SJSA1 (cell line): ENCODE data around the gene BMPER. TPM values are rescaled to one million over a fixed set of nuclear protein-coding genes. Genes with fewer than 3 reads are reported as not detected.
A peak's percentile ranks its signal among the peaks of the same experiment; 100 is the strongest.
"Not testable (repeated sequence)": the region's sequence is repeated elsewhere in the genome, so short reads cannot be mapped to it uniquely, and the experiment has no call there.

ENCODE experiments used
- DNase-seq, 2 experiments: peaks; one replicate each; pipeline ENCODE4 v3.0.0-alpha.2; 2015 to 2020; ENCODE audit warnings: low spot score in 2 of 2, low read depth in 1 of 2
- H3K27ac ChIP-seq: fragments of 250-450 bp; sonication (Bioruptor Pico); 2 replicates; pipeline ENCODE4 v1.5.1; 2020; ENCODE audit warnings: mild to moderate bottlenecking, moderate library complexity
- H3K27me3 ChIP-seq: fragments of 250-450 bp; sonication (Bioruptor Pico); replicated peaks from 2 replicates; pipeline ENCODE4 v1.5.1; 2020; ENCODE audit warnings: mild to moderate bottlenecking, moderate library complexity
- H3K36me3 ChIP-seq: fragments of 250-450 bp; sonication (Bioruptor Pico); 2 replicates; pipeline ENCODE4 v1.5.1; 2020; ENCODE audit warnings: mild to moderate bottlenecking
- H3K4me1 ChIP-seq: fragments of 250-450 bp; sonication (Bioruptor Pico); replicated peaks from 2 replicates; pipeline ENCODE4 v1.6.1; 2021; ENCODE audit warnings: mild to moderate bottlenecking
- H3K4me3 ChIP-seq: fragments of 250-450 bp; sonication (Bioruptor Pico); 2 replicates; pipeline ENCODE4 v1.5.1; 2020; ENCODE audit warnings: mild to moderate bottlenecking
- H3K9me3 ChIP-seq: fragments of 250-450 bp; sonication (Bioruptor Pico); replicated peaks from 2 replicates; pipeline ENCODE4 v1.5.1; 2020; ENCODE audit warnings: mild to moderate bottlenecking
- total RNA-seq: library from RNA; depleted of rRNA; stranded (reverse); fragments of >200 nt; shearing (Covaris generic); gene quantifications from 2 replicates; pipeline ENCODE4 v1.2.3, GENCODE V29; 2014

BMPER gene
- total RNA-seq, 1 experiment from 2014 or later = 2.8 TPM

DNA sequence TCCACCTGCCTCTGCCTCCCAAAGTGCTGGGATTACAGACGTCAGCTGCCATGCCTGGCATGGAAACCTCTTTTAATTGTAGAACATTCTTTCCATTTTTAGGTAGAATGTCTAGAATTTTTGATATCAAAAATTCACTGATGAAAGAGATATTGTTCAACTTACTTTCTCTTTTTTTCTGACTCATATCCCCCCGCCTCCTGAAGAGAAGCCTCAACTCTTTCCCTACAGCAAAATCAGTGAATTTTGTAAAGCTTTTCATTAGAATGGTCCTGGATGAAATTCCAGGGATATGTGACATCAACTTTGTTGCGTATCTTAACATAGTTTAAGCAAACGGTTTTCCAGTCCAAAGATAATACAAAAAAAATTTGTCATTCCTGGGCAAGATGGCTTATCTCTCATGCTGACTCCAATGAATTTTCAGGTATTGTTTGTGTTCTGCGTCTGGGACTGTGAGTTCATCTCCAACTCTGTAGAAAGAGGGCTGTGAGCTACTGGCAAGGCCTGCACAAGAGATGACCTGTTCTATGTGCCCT lies 256.8 kb downstream of the BMPER start:
- Histone ChIP-seq H3K4me1 (no peaks in the 10 kb centered on the region), H3K9me3 (no peaks in the 10 kb centered on the region), H3K36me3 (no peaks in the 10 kb centered on the region), H3K27ac (no peak overlapping the region), H3K27me3 (no peaks in the 10 kb centered on the region), H3K4me3 (no peak overlapping the region)
- no peak for DNase-seq

DNA sequence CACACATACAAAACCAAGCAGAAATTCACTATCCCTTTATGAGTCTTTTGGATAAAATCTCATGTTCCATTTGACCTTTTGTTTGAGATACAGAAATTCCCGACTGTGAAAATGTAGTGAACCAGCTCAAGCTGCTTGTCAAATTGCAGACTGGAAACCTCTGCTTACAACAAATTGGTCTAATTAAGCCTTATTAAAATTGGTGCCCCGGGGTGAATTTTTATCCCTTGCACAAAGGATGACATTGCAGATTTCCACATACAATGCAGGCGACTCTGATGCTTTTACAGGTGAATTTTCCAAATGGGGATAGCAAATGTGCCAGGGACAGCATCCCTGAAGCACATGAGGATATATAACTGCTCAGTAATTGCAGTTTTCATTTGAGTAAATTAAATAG lies 257.3 kb downstream of the BMPER start:
- Histone ChIP-seq H3K36me3 (no peaks in the 10 kb centered on the region), H3K4me1 (no peaks in the 10 kb centered on the region), H3K9me3 (no peaks in the 10 kb centered on the region), H3K27me3 (no peaks in the 10 kb centered on the region), H3K4me3 (no peak overlapping the region), H3K27ac (no peak overlapping the region)
- no peak for DNase-seq

DNA sequence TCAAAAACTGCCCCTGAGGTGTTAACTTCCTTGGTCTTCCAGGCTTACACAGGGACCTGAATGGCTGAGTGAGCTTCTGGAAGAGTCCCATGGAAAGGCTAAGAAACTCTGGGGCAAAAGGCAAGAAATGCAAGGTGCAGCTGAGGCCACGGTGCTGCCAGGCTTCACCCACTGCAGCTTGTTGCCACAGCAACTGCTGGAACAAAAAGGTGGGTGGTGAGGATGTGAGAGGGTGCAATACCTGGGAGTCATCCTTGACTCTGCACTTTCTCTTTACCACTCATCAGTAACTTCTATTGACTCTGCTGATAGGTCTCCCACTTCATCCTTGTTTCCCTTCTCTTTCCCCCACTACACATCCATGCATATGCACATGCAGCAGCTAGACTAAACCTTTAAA lies 258.6 kb downstream of the BMPER start:
- H3K36me3 ChIP-seq = no peaks in the 10 kb centered on the region
- no peaks in the 10 kb centered on the region for H3K4me1 ChIP-seq
- H3K9me3 ChIP-seq = no peaks in the 10 kb centered on the region
- H3K27me3 ChIP-seq = no peaks in the 10 kb centered on the region
- H3K27ac ChIP-seq = no peak overlapping the region
- H3K4me3 ChIP-seq = no peak overlapping the region
- DNase-seq = no peak

DNA sequence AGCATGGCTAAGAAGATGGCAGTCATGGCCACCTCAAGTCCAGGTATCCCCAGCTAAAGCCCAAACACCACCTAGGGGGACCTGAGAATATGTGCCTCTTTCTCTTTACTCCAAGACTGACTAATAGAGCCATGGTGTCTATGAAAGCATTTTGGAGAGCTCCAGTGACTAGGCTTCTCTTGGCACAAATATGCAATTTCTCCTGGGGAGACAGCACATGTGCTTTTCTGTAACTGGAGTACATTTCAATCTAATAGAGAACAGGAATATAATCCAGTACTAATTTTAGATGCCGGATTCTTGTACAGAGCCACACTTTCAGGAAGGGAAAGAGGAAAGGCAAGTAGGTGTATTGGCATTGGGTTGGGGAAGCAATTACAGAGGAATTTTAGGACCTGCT lies 260.1 kb downstream of the BMPER start:
- Histone ChIP-seq H3K27me3 (no peaks in the 10 kb centered on the region), H3K36me3 (no peaks in the 10 kb centered on the region), H3K9me3 (no peaks in the 10 kb centered on the region), H3K4me3 (no peak overlapping the region), H3K4me1 (no peaks in the 10 kb centered on the region), H3K27ac (no peak overlapping the region)
- DNase-seq = no peak

DNA sequence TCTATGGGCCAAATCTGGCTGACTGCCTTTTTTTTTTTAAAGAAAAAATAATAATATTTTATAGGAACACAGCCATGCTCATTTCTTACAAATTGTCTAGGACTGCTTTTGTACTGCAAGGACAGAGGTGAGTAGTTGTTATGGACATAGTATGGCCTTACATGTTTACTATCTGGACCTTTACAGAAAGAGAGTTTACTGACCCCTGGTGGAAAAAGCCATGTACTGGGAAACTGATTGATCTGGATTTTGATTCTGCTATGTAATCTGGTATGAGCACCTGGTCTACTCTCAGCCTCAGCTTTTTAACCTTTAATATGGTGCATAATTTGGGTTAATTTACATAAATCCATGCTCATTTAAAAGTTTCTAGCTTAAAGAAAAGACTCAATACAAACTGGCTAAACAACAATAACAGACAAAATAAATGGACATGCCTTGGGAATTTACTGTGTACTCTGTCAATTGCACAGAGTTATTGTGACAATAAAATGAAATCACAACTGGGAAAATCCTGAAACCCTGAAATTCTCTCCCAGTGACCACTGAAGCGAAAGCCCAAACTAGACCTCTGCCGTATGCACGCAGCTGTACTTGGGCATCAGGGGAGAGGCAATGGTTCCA lies 260.7 kb downstream of the BMPER start:
- no peaks in the 10 kb centered on the region for H3K9me3 ChIP-seq
- no peak overlapping the region for H3K27ac ChIP-seq
- H3K27me3 ChIP-seq = no peaks in the 10 kb centered on the region
- DNase-seq = peak in 1 of 2 experiments; percentile 5
- no peaks in the 10 kb centered on the region for H3K36me3 ChIP-seq
- no peak overlapping the region for H3K4me3 ChIP-seq
- H3K4me1 ChIP-seq = no peaks in the 10 kb centered on the region

DNA sequence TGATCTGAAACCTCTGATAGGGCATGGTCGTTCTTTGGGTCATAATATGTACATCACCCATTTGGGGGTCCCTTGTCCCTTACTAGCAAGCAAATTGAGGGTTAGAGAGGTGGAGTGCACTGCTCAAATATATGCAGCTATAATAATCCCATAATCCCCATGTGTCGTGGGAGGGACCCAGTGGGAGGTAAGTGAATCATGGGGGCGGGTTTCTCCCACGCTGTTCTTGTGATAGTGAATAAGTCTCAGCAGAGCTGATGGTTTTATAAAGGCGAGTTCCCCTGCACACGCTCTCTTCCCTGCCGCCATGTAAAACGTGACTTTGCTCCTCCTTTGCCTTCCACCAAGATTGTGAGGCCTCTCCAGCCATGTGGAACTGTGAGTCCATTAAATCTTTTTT lies 262.7 kb downstream of the BMPER start:
- Histone ChIP-seq H3K36me3 (no peaks in the 10 kb centered on the region), H3K4me1 (no peaks in the 10 kb centered on the region), H3K27me3 (no peaks in the 10 kb centered on the region), H3K4me3 (no peak overlapping the region), H3K9me3 (no peaks in the 10 kb centered on the region), H3K27ac (no peak overlapping the region)
- no peak for DNase-seq

DNA sequence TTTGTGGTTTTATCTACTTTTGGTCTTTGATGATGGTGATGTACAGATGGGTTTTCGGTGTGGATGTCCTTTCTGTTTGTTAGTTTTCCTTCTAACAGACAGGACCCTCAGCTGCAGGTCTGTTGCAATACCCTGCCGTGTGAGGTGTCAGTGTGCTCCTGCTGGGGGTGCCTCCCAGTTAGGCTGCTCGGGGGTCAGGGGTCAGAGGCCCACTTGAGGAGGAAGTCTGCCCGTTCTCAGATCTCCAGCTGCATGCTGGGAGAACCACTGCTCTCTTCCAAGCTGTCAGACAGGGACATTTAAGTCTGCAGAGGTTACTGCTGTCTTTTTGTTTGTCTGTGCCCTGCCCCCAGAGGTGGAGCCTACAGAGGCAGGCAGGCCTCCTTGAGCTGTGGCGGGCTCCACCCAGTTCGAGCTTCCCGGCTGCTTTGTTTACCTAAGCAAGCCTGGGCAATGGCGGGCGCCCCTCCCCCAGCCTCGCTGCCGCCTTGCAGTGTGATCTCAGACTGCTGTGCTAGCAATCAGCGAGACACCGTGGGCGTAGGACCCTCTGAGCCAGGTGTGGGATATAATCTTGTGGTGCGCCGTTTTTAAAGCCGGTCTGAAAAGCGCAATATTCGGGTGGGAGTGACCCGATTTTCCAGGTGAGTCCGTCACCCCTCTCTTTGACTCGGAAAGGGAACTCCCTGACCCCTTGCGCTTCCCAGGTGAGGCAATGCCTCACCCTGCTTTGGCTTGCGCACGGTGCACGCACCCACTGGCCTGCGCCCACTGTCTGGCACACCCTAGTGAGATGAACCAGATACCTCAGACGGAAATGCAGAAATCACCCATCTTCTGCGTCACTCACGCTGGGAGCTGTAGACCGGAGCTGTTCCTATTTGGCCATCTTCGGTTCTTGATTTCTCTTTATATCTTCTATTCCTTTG lies 269.6 kb downstream of the BMPER start:
- H3K4me3 ChIP-seq, DNase-seq, H3K4me1 ChIP-seq, H3K9me3 ChIP-seq, H3K27me3 ChIP-seq, H3K27ac ChIP-seq, H3K36me3 ChIP-seq: not testable (repeated sequence)

DNA sequence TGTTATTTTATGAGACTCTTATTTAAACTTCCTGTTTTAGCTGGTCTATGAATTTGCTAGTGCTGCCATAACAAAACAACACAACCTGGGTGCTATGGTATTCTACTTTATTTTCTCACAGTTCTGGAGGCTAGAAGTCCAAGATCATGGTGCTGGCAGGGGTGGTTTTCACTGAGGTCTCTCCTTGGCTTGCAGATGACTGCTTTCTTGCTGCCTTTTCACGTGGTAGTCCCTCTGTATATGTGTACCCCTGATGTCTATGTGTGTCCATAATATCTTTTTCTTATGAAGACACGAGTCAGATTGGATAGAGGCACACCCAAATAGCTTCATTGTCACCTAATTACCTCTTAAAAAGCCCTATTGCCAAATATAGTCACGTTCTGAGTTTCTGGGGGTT lies 270.5 kb downstream of the BMPER start:
- Histone ChIP-seq H3K4me1 (no peaks in the 10 kb centered on the region), H3K27ac (no peak overlapping the region), H3K36me3 (no peaks in the 10 kb centered on the region), H3K9me3 (no peaks in the 10 kb centered on the region), H3K4me3 (no peak overlapping the region), H3K27me3 (no peaks in the 10 kb centered on the region)
- DNase-seq = no peak

DNA sequence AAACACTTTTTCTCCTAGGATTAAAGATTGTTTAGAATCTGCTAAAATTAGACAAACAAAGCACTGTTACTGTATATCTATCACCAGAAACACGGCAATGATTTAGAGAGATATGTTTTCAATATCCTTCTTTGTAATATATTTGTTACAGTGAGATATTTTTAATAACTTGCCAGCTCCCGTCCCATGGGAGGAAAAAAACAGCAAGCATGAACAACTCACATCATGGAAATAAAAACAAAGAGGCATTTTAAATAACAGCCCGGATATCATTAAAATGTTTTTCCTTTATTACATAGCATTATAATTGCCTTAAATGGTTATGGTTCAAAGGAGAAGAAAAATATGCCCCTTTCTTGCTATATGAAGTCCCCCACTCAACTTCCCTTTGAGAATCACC lies 272.1 kb downstream of the BMPER start:
- H3K9me3 ChIP-seq = no peaks in the 10 kb centered on the region
- H3K4me3 ChIP-seq = no peak overlapping the region
- no peak overlapping the region for H3K27ac ChIP-seq
- H3K36me3 ChIP-seq = no peaks in the 10 kb centered on the region
- H3K4me1 ChIP-seq = no peaks in the 10 kb centered on the region
- no peaks in the 10 kb centered on the region for H3K27me3 ChIP-seq
- DNase-seq = no peak

DNA sequence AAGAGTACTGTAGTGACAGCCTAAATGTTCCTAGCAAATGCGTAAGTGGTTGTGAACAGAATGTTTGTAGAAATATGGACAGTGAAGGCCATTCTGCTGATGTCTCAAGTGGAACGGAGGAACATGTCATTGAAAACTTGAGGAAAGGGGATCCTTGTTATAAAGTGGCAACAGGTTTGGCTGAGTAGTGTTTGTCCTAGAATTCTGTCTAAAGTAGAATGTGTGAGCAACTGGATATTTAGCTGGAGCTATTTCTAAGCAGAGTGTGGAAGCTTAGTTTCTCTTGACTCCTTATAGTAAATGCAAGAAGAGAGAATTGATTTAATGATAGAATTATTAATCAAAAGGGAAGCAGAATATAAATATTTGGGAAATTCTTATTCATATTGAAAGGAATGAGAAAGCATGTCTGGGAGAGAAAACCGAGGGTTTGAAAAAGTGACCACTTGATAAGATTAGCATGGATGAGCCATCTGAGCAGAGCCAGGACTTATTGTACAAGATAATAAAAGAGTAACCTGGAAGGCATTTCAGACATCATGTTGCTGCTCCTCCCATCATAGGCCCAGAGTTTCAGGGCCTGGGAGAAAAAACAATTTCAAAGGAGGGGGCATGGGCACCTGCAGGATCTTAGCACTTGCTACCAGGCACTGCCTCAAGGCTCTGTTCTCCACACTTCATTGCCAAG lies 276.1 kb downstream of the BMPER start:
- Histone ChIP-seq H3K27me3 (no peaks in the 10 kb centered on the region), H3K4me3 (no peak overlapping the region), H3K4me1 (no peaks in the 10 kb centered on the region), H3K27ac (no peak overlapping the region), H3K9me3 (no peaks in the 10 kb centered on the region), H3K36me3 (no peaks in the 10 kb centered on the region)
- no peak for DNase-seq

DNA sequence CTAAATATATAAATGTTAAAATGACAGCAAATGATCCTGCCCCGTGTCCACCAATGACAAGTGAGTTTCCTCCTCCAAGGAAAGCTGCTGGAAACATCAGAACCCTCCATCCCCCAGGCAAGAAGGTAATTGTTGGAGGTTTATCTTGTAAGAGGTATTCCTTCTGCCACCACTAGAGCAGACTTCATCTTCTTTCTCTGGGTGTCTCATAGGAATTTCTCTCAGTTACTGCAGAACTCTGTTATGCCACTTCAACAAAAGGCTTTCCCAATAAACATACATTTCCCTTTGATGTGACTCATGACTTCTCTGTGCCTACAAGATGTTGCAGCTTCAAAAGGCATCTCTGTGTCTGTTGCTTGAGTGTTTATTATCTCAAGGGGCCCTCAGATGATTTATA lies 279.1 kb downstream of the BMPER start:
- no peak overlapping the region for H3K27ac ChIP-seq
- DNase-seq = no peak
- no peaks in the 10 kb centered on the region for H3K4me1 ChIP-seq
- no peak overlapping the region for H3K4me3 ChIP-seq
- H3K36me3 ChIP-seq = no peaks in the 10 kb centered on the region
- no peaks in the 10 kb centered on the region for H3K27me3 ChIP-seq
- H3K9me3 ChIP-seq = no peaks in the 10 kb centered on the region

DNA sequence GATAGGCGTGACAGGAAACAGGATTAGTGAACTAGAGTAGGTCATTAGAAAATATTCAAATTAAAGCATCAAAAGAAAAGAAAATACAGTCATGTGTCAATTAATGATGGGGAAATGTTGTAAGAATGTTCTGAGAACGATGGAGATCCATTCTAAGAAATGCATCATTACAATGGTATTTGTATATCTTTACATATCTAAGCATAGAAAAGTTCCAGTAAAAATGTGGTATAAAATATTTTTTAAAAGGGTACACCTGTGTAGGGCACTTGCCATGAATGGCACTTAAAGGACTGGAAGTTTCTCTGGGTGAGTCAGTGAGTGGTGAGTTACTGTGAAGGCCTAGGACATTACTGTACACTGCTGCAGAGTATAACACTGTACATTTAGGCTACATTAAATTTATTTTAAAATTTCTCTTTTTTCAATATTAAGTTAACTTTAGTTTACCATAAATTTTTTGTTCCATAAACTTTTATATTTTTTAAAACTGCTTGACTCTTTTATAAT lies 282.5 kb downstream of the BMPER start:
- H3K36me3 ChIP-seq = no peaks in the 10 kb centered on the region
- H3K27ac ChIP-seq = no peak overlapping the region
- DNase-seq = no peak
- H3K4me3 ChIP-seq = no peak overlapping the region
- H3K4me1 ChIP-seq = no peaks in the 10 kb centered on the region
- H3K27me3 ChIP-seq = no peaks in the 10 kb centered on the region
- H3K9me3 ChIP-seq = no peaks in the 10 kb centered on the region

DNA sequence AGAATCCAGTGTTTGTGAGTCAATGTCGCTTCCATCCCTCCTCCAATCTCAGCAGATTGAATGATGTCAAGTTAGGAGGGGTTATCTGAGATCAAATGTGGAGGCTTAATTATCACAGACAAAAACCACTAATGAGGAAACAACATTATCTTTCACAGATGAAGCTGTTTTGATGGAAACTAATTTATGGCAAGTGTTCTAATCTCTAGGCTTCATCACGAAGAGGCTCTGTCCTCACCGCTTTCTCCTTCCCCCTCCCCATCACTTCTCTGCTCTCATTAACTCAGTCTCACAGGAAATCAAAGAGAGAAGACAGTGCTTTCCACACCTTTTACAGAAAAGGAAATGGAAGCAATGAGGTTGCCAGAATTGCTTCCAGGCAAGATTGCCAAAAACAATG lies 283.7 kb downstream of the BMPER start:
- Histone ChIP-seq H3K9me3 (no peaks in the 10 kb centered on the region), H3K36me3 (no peaks in the 10 kb centered on the region), H3K27me3 (no peaks in the 10 kb centered on the region), H3K27ac (no peak overlapping the region), H3K4me1 (no peaks in the 10 kb centered on the region), H3K4me3 (no peak overlapping the region)
- no peak for DNase-seq

DNA sequence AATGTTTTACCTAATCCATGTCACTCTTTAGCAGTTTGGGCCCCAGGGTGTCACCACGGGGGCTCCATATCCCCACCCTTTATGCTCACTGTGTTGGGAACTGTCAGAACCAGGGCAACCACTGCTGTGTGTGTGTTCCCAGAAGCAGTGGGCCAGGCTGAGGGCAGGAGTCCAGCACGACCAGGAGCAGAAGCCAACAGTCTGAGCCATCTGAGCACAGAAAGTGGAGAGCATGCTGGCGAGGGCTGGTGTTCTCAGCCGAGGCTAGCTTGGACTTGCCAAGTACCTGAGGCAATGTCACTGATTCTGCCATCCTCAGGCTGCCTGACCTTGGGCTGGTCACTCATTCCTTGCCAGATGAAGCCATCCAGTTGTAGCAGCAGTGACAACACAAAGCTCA lies 285.0 kb downstream of the BMPER start:
- no peaks in the 10 kb centered on the region for H3K36me3 ChIP-seq
- no peak for DNase-seq
- H3K4me1 ChIP-seq = no peaks in the 10 kb centered on the region
- H3K27ac ChIP-seq = no peak overlapping the region
- H3K9me3 ChIP-seq = no peaks in the 10 kb centered on the region
- H3K4me3 ChIP-seq = no peak overlapping the region
- no peaks in the 10 kb centered on the region; the same call in 1 of the 2 replicates for H3K27me3 ChIP-seq
